Endothelial cell of umbilical vein (primary cell): ENCODE measurements around the gene SESN1. TPM values are rescaled to one million over a fixed set of nuclear protein-coding genes. Genes with fewer than 3 reads are reported as not detected.

Experiments
- BruUV-seq: library from RNA; stranded (reverse); fragments of 400-500 nt; replicated peaks from 2 replicates; lab custom pipeline; 2021; lab: Mats Ljungman, UMichigan
- CTCF ChIA-PET: fragments of 300-600, 350-600 bp; sonication (Branson Sonifier 250); formaldehyde crosslinking; loops from one replicate; lab custom pipeline; 2021; ENCODE audit warnings: antibody characterized with exemption, inconsistent platforms; lab: Charles Lee
- POLR2A ChIA-PET: fragments of 300-600, 350-600 bp; sonication (Branson Sonifier 250); formaldehyde crosslinking; loops from one replicate; lab custom pipeline; 2021; ENCODE audit warnings: antibody characterized with exemption, inconsistent platforms; lab: Charles Lee
- DNase-seq: peaks from one replicate; pipeline ENCODE4 v3.0.0-alpha.2; 2011; ENCODE audit warnings: low read depth, low spot score
- FAIRE-seq: peaks from 2 replicates; lab custom pipeline; 2011; peaks lifted over from hg19 to GRCh38; lab: Jason Lieb, UNC
- H2AFZ ChIP-seq: 2 replicates; pipeline ENCODE4 v1.6.0; 2012; ENCODE audit warnings: low read depth, low read length, control low read depth, inconsistent platforms
- H3K27ac ChIP-seq: 2 replicates; pipeline ENCODE4 v1.5.1; 2011; ENCODE audit warnings: low read depth, mild to moderate bottlenecking, control low read depth, low read length, moderate library complexity; ENCODE audit not compliant: insufficient read depth
- H3K27me3 ChIP-seq, 2 experiments: 2 replicates each; pipeline versions ENCODE4 v1.6.0 to v1.6.1; 2011; ENCODE audit warnings: low read length in 2 of 2, mixed read lengths in 1 of 2; ENCODE audit not compliant: control insufficient read depth in 2 of 2, insufficient read depth in 2 of 2
- H3K36me3 ChIP-seq, 2 experiments: 2 replicates in 1 of 2; 3 replicates in 1 of 2; pipeline ENCODE4 v1.5.1; 2011; ENCODE audit warnings: low read length in 2 of 2, mild to moderate bottlenecking in 1 of 2, moderate library complexity in 1 of 2; ENCODE audit not compliant: control insufficient read depth in 2 of 2, insufficient read depth in 2 of 2; ENCODE audit errors: extremely low read depth in 1 of 2
- H3K4me1 ChIP-seq: 3 replicates; pipeline ENCODE4 v1.5.1; 2011; ENCODE audit warnings: mild to moderate bottlenecking, low read length; ENCODE audit not compliant: control insufficient read depth, insufficient read depth; ENCODE audit errors: extremely low read depth
- H3K4me2 ChIP-seq: 2 replicates; pipeline ENCODE4 v1.6.1; 2011; ENCODE audit warnings: low read length, control low read depth, mixed read lengths; ENCODE audit not compliant: insufficient read depth
- H3K4me3 ChIP-seq, 3 experiments: fragments of 200-600 bp in 1 of 3; sonication (generic), shearing (Covaris generic) in 1 of 3; replicated peaks in 1 of 3; 2 replicates each; pipeline ENCODE4 v1.5.1; 2011 to 2016; ENCODE audit warnings: control low read depth in 3 of 3, low read length in 3 of 3, mild to moderate bottlenecking in 2 of 3, inconsistent platforms in 1 of 3, low read depth in 1 of 3, moderate library complexity in 1 of 3; ENCODE audit not compliant: insufficient read depth in 1 of 3
- H3K79me2 ChIP-seq: 2 replicates; pipeline ENCODE4 v1.6.0; 2012; ENCODE audit warnings: low read length, inconsistent platforms; ENCODE audit not compliant: control insufficient read depth, insufficient read depth
- H3K9ac ChIP-seq: replicated peaks from 2 replicates; pipeline ENCODE3; 2011; ENCODE audit warnings: low read length, control low read depth; ENCODE audit not compliant: insufficient read depth; ENCODE audit errors: extremely low read depth
- H3K9me1 ChIP-seq: replicated peaks from 3 replicates; pipeline ENCODE4 v1.6.0; 2011; ENCODE audit warnings: mild to moderate bottlenecking, low read length; ENCODE audit not compliant: control insufficient read depth, insufficient read depth; ENCODE audit errors: extremely low read depth
- H3K9me3 ChIP-seq: replicated peaks from 2 replicates; pipeline ENCODE4 v1.5.1; 2012; ENCODE audit warnings: low read length, inconsistent platforms; ENCODE audit not compliant: control insufficient read depth, insufficient read depth
- H4K20me1 ChIP-seq: replicated peaks from 2 replicates; pipeline ENCODE3; 2011; ENCODE audit warnings: mild to moderate bottlenecking, low read length; ENCODE audit not compliant: control insufficient read depth, insufficient read depth; ENCODE audit errors: extremely low read depth
- CTCF ChIP-seq, 2 donors: IDR thresholded peaks; 1 replicate in 1 of 2; 2 replicates in 1 of 2; pipeline ENCODE4 v1.5.1; 2011; ENCODE audit warnings: low read length in 2 of 2, mild to moderate bottlenecking in 2 of 2, moderate library complexity in 2 of 2, control low read depth in 1 of 2, inconsistent platforms in 1 of 2, low read depth in 1 of 2; ENCODE audit not compliant: insufficient read depth in 1 of 2; ENCODE audit errors: extremely low read depth in 1 of 2
- EZH2 ChIP-seq: IDR thresholded peaks from 2 replicates; pipeline ENCODE4 v1.6.1; 2012; ENCODE audit warnings: borderline replicate concordance, low read depth, mild to moderate bottlenecking, moderate library complexity, low read length, inconsistent platforms; ENCODE audit not compliant: severe bottlenecking
- FOS ChIP-seq: IDR thresholded peaks from 2 replicates; pipeline ENCODE4 v1.6.1; 2011; ENCODE audit warnings: mild to moderate bottlenecking, low read length, moderate library complexity, borderline replicate concordance; ENCODE audit not compliant: insufficient read depth
- JUN ChIP-seq: IDR thresholded peaks from 2 replicates; pipeline ENCODE4 v1.6.1; 2011; ENCODE audit warnings: borderline replicate concordance, low read depth; ENCODE audit not compliant: insufficient read length, insufficient read depth
- MAX ChIP-seq: IDR thresholded peaks from 2 replicates; pipeline ENCODE4 v1.6.1; 2011; ENCODE audit not compliant: insufficient read depth, insufficient read length
- MYC ChIP-seq: IDR thresholded peaks from one replicate; pipeline ENCODE4 v1.6.1; 2011; ENCODE audit warnings: mild to moderate bottlenecking, low read depth, low read length
- POLR2AphosphoS5 ChIP-seq: IDR thresholded peaks from 2 replicates; pipeline ENCODE4 v1.6.1; 2012; ENCODE audit warnings: low read depth, mild to moderate bottlenecking, control low read depth, low read length, moderate library complexity; ENCODE audit not compliant: insufficient read depth
- dilution Hi-C: fragments of 300-500 bp; cut with MboI; formaldehyde crosslinking; loops from one replicate; pipeline ENCODE4 v1.15.0; 2019; ENCODE audit warnings: low sequenced_read_pairs; ENCODE audit not compliant: extremely low pct_ligation_motif_present
- intact Hi-C: fragments of 100-400 bp; cut with micrococcal nuclease; formaldehyde crosslinking; loops from one replicate; pipeline ENCODE4 v1.10.0; 2022
- polyA plus RNA-seq, 4 experiments: library from polyadenylated mRNA; depleted of rRNA in 3 of 4; stranded (reverse) in 3 of 4; unstranded in 1 of 4; fragments of >200 nt; gene quantifications; 2 replicates each; pipeline versions ENCODE4 v1.2.1 to v1.2.3, GENCODE V29; 2011 to 2012; ENCODE audit warnings: missing spikeins in 1 of 4
- total RNA-seq: library from RNA; stranded (reverse); gene quantifications from 2 replicates; pipeline ENCODE4 v1.2.3, GENCODE V29; 2021

Gene SESN1
- total and polyA plus RNA-seq, 2 donors (not counting 3 experiments of a cell fraction or from before 2014, with no cell fraction given) = 7.1 to 15.6 TPM

- H3K9me3 ChIP-seq = no peaks in the 10 kb centered on the region
- no peak overlapping the region for H2AFZ ChIP-seq
- dilution Hi-C loops = no loop called here
- no peak overlapping the region for H3K4me3 ChIP-seq
- H3K4me2 ChIP-seq = no peak overlapping the region
- ChIA-PET POLR2A (no interaction called here), CTCF (interaction anchor here (0.5 to 1.9 kb wide), 4 partner anchors 9 to 539 kb away, joined by 3 to 7 read pairs (median 4); no protein-coding TSS in a partner anchor)
- no peak for DNase-seq
- no peaks in the 10 kb centered on the region for H3K27me3 ChIP-seq
- H3K79me2 ChIP-seq = no peaks in the 10 kb centered on the region
- intact Hi-C loops = no loop called here
- no peak for FAIRE-seq
- H3K36me3 ChIP-seq = no peaks in the 10 kb centered on the region
- BruUV-seq = no TSS peak
- no peaks in the 10 kb centered on the region for H3K9me1 ChIP-seq
- no peak for TF ChIP-seq JUN
- TF ChIP-seq EZH2 = no peak
- TF ChIP-seq MYC = no peak
- TF ChIP-seq MAX = no peak
- no peak for TF ChIP-seq FOS
- TF ChIP-seq POLR2AphosphoS5 = no peak
- peaks cover 5% of the 10 kb centered on the region for H3K4me1 ChIP-seq
- H3K27ac ChIP-seq = no peak overlapping the region
- no peak overlapping the region for H3K9ac ChIP-seq
- H4K20me1 ChIP-seq = no peaks in the 10 kb centered on the region
These were observed 13.6 kb downstream of the SESN1 start for GRCh38 chr6:109081026-109081425.

GRCh38 chr6:109079981-109080380 is 14.7 kb downstream of the SESN1 start:
- Histone ChIP-seq H3K36me3 (no peaks in the 10 kb centered on the region), H3K4me1 (peaks cover 5% of the 10 kb centered on the region), H3K9me1 (no peaks in the 10 kb centered on the region), H3K79me2 (no peaks in the 10 kb centered on the region), H3K27ac (no peak overlapping the region), H3K4me3 (no peak overlapping the region), H3K4me2 (no peak overlapping the region), H3K9ac (no peak overlapping the region), H3K9me3 (no peaks in the 10 kb centered on the region), H2AFZ (no peak overlapping the region), H4K20me1 (no peaks in the 10 kb centered on the region), H3K27me3 (no peaks in the 10 kb centered on the region)
- TF ChIP-seq MAX (no peak), MYC (no peak), CTCF (IDR thresholded peaks at IDR 0.05; ENCODE audit: extremely low read depth in 1 of 2, insufficient read depth in 1 of 2, low read depth in 1 of 2, low read length in 2 of 2) (no peak), POLR2AphosphoS5 (no peak)
- FAIRE-seq = no peak
- ChIA-PET POLR2A (no interaction called here), CTCF (interaction anchor here (1.8 to 1.9 kb wide), 2 partner anchors 14 to 538 kb away, joined by 5 to 9 read pairs; partner anchors contain the start of genes CEP57L1 and SESN1)
- DNase-seq = no peak
- BruUV-seq = no TSS peak
- dilution Hi-C loops (no loop called here), intact Hi-C loops (no loop called here)
